Karpas-422 (cell line): Measurements from ENCODE around the gene EFCAB8. TPM values are rescaled to one million over a fixed set of nuclear protein-coding genes. Genes with fewer than 3 reads are reported as not detected.
"Not testable (repeated sequence)": the region's sequence is repeated elsewhere in the genome, so short reads cannot be mapped to it uniquely, and the experiment has no call there.

Source experiments
- DNase-seq: peaks from one replicate; pipeline ENCODE4 v3.0.0-alpha.2; 2015
- H2AFZ ChIP-seq: fragments of 200-600 bp; sonication (generic); 2 replicates; pipeline ENCODE4 v1.6.1; 2014; ENCODE audit warnings: antibody characterized with exemption, low read length, mixed read lengths
- H3K27ac ChIP-seq: fragments of 200-600 bp; sonication (generic); 2 replicates; pipeline ENCODE4 v1.5.1; 2014; ENCODE audit warnings: mild to moderate bottlenecking, low read length, moderate library complexity
- H3K27me3 ChIP-seq: fragments of 200-600 bp; sonication (generic); 2 replicates; pipeline ENCODE4 v1.6.1; 2014; ENCODE audit warnings: low read length, mixed read lengths
- H3K36me3 ChIP-seq: fragments of 200-600 bp; sonication (generic); 2 replicates; pipeline ENCODE4 v1.6.1; 2014; ENCODE audit warnings: low read length, mixed read lengths; ENCODE audit not compliant: insufficient read depth
- H3K4me1 ChIP-seq: fragments of 200-600 bp; sonication (generic); 2 replicates; pipeline ENCODE4 v1.6.1; 2014; ENCODE audit warnings: mild to moderate bottlenecking, low read length, mixed read lengths
- H3K4me2 ChIP-seq: fragments of 200-600 bp; sonication (generic); 2 replicates; pipeline ENCODE4 v1.6.1; 2014; ENCODE audit warnings: low read length, low read depth, mild to moderate bottlenecking; ENCODE audit not compliant: poor library complexity, severe bottlenecking
- H3K4me3 ChIP-seq: fragments of 200-600 bp; sonication (generic); 2 replicates; pipeline ENCODE4 v1.5.1; 2014; ENCODE audit warnings: mild to moderate bottlenecking, antibody characterized with exemption, low read length, mixed read lengths
- H3K79me2 ChIP-seq: fragments of 200-600 bp; sonication (generic); 2 replicates; pipeline ENCODE4 v1.6.1; 2014; ENCODE audit warnings: mild to moderate bottlenecking, low read length, mixed read lengths
- H3K9ac ChIP-seq: fragments of 200-600 bp; sonication (generic); 2 replicates; pipeline ENCODE4 v1.6.0; 2014; ENCODE audit warnings: low read length
- H3K9me2 ChIP-seq: fragments of 200-600 bp; sonication (generic), shearing (Covaris generic); replicated peaks from 2 replicates; pipeline ENCODE4 v1.6.0; 2014; ENCODE audit warnings: mild to moderate bottlenecking, low read length, moderate library complexity; ENCODE audit not compliant: insufficient read depth
- H3K9me3 ChIP-seq: fragments of 300-700, 200-600 bp; sonication (generic); 2 replicates; pipeline ENCODE4 v1.6.1; 2014; ENCODE audit warnings: low read length, mixed read lengths
- H4K20me1 ChIP-seq: fragments of 200-600 bp; sonication (generic); 2 replicates; pipeline ENCODE4 v1.6.1; 2014; ENCODE audit warnings: mild to moderate bottlenecking, antibody characterized with exemption, low read length, low read depth; ENCODE audit not compliant: insufficient read depth
- total RNA-seq: library from RNA; depleted of rRNA; stranded (reverse); fragments of >200 nt; shearing (Covaris generic); gene quantifications from 2 replicates; pipeline ENCODE4 v1.2.3, GENCODE V29; 2014; ENCODE audit warnings: low replicate concordance

Gene EFCAB8
- total RNA-seq, 1 experiment from 2014 or later: 1.2 TPM

DNA sequence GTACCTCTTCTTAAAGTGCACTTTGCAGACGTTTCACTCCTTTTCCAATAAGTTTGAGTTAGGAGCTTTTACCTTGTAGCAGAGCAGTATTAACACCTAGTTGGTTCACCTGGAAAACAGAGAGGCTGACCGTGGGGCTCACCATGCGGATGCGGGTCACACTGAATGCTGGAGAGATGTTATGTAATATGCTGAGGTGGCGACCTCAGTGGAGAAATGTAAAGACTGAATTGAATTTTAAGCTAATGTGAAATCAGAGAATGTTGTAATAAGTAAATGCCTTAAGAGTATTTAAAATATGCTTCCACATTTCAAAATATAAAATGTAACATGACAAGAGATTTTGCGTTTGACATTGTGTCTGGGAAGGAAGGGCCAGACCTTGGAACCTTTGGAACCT is 9.9 kb upstream of the EFCAB8 start:
- H3K4me3 ChIP-seq: no peak overlapping the region
- H4K20me1 ChIP-seq: peaks cover 12% of the 10 kb centered on the region
- H3K9ac ChIP-seq: no peak overlapping the region
- peaks cover 30% of the 10 kb centered on the region; the same call in 1 of the 2 replicates for H3K36me3 ChIP-seq
- no peak for DNase-seq
- no peaks in the 10 kb centered on the region for H3K9me2 ChIP-seq
- no peaks in the 10 kb centered on the region for H3K4me1 ChIP-seq
- H3K4me2 ChIP-seq: no peak overlapping the region
- no peaks in the 10 kb centered on the region for H3K9me3 ChIP-seq
- no peak overlapping the region for H3K27ac ChIP-seq
- H2AFZ ChIP-seq: no peak overlapping the region
- H3K79me2 ChIP-seq: peaks cover 25% of the 10 kb centered on the region
- H3K27me3 ChIP-seq: no peaks in the 10 kb centered on the region

DNA sequence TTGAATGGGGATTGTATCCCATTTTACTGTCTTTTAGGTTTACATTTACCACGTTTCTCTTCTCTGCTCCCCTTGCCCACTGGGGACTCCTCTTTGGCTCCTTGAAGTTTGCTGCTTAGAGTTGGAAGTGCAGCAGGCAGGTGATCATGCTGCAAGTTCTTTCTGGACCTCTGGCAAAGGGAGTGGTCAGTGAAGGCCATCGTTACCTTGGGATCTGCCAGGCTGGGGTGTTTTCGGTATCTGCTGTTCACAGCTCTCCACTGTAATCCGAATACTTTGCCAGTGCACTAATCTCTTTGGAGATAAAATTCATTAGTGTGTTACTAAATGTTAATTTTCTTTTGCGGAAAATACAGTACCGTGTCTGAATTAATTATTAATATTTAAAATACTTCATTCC is 9.1 kb upstream of the EFCAB8 start:
- Histone ChIP-seq H3K9ac (no peak overlapping the region), H3K9me2 (no peaks in the 10 kb centered on the region), H3K36me3 (peaks cover 30% of the 10 kb centered on the region; the same call in 1 of the 2 replicates), H2AFZ (no peak overlapping the region), H3K27ac (no peak overlapping the region), H3K79me2 (peaks cover 24% of the 10 kb centered on the region), H3K9me3 (no peaks in the 10 kb centered on the region), H3K4me2 (no peak overlapping the region), H3K4me3 (no peak overlapping the region), H4K20me1 (peaks cover 12% of the 10 kb centered on the region), H3K4me1 (no peaks in the 10 kb centered on the region), H3K27me3 (no peaks in the 10 kb centered on the region)
- DNase-seq: no peak

DNA sequence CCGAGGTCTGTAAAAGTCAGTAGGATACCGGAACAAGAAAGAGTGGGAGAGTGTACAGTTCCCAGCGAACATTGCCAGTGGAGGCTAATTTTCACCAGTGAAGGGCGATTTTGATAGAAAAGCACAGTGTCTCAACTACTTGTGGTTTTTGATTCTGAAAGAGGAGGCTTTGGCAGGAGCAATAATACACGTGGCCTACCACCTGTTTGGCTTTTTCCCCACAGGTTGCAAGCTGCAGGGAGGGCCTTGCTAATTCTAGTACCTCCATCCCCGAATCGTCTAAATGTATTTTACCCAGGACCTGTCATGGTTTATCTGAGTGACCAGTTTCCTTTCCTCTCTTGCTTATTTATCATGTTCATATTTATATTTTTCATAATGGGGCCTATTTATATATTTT is 3.3 kb upstream of the EFCAB8 start:
- no peak overlapping the region for H3K27ac ChIP-seq
- peaks cover 18% of the 10 kb centered on the region; the same call in 1 of the 2 replicates for H3K36me3 ChIP-seq

DNA sequence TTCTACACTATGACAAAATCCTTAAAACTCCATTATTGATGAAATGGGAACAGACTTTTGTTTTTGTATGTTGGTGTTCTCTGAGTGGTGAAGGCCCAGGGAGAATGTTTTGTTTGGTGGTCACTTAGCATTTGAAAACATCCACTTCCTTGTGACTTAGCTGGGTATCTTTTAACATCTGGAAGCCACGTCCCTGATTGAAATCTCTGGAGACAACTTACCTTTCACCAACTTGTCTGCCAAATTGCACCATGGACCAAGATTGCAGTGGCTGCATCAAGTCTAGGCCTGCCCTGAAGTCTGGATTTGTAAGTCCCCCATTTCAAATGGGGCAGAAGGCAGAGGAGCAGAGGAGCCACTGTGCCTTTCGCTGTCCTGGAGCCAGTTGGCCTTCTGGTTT is 534 bp upstream of the EFCAB8 start:
- no peaks in the 10 kb centered on the region for H3K9me2 ChIP-seq
- no peak overlapping the region for H3K27ac ChIP-seq
- no peaks in the 10 kb centered on the region for H3K4me1 ChIP-seq
- no peaks in the 10 kb centered on the region for H3K27me3 ChIP-seq
- no peak overlapping the region for H2AFZ ChIP-seq
- no peak overlapping the region for H3K4me3 ChIP-seq
- no peak for DNase-seq
- H3K4me2 ChIP-seq: no peak overlapping the region
- no peak overlapping the region for H3K9ac ChIP-seq
- 0 out of 2 replicates have a peak, but pooled peaks cover 4% of the 10 kb centered on the region for H3K79me2 ChIP-seq
- H4K20me1 ChIP-seq: no peaks in the 10 kb centered on the region
- H3K36me3 ChIP-seq: 0 out of 2 replicates have a peak, but pooled peaks cover 13% of the 10 kb centered on the region
- H3K9me3 ChIP-seq: no peaks in the 10 kb centered on the region

More for the DNA sequence above, 3.3 kb upstream of the EFCAB8 start:
- Histone ChIP-seq H3K9ac (no peak overlapping the region), H3K4me1 (no peaks in the 10 kb centered on the region), H3K79me2 (0 out of 2 replicates have a peak, but pooled peaks cover 4% of the 10 kb centered on the region), H3K4me2 (no peak overlapping the region), H4K20me1 (no peaks in the 10 kb centered on the region), H3K9me3 (no peaks in the 10 kb centered on the region), H2AFZ (no peak overlapping the region), H3K9me2 (no peaks in the 10 kb centered on the region), H3K27me3 (no peaks in the 10 kb centered on the region), H3K4me3 (no peak overlapping the region)
- no peak for DNase-seq

DNA sequence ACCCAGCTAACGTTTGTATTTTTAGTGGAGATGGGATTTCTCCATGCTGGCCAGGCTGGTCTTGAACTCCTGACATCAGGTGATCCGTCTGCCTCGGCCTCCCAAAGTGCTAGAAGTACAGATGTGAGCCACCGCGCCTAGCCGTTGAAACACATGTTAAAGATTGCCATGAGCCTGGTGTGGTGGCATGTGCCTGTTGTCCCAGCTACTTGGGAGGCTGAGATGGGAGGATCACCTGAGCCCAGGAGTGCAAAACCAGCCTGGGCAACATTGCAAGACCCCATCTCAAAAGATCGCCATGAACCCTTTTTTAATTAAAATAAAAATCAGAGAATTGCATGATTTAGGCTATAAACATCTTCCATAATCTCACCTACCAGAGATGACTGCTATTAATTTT is 2.7 kb downstream of the EFCAB8 start:
- H3K27ac ChIP-seq: no peak overlapping the region
- 0 out of 2 replicates have a peak, but pooled peaks cover 3% of the 10 kb centered on the region for H3K36me3 ChIP-seq
- no peak for DNase-seq
- H3K9me2 ChIP-seq: no peaks in the 10 kb centered on the region
- H3K4me1 ChIP-seq: no peaks in the 10 kb centered on the region
- no peaks in the 10 kb centered on the region for H4K20me1 ChIP-seq
- no peaks in the 10 kb centered on the region for H3K9me3 ChIP-seq
- no peaks in the 10 kb centered on the region for H3K27me3 ChIP-seq
- no peak overlapping the region for H2AFZ ChIP-seq
- H3K79me2 ChIP-seq: no peaks in the 10 kb centered on the region
- H3K4me3 ChIP-seq: no peak overlapping the region
- H3K4me2 ChIP-seq: no peak overlapping the region
- H3K9ac ChIP-seq: no peak overlapping the region

DNA sequence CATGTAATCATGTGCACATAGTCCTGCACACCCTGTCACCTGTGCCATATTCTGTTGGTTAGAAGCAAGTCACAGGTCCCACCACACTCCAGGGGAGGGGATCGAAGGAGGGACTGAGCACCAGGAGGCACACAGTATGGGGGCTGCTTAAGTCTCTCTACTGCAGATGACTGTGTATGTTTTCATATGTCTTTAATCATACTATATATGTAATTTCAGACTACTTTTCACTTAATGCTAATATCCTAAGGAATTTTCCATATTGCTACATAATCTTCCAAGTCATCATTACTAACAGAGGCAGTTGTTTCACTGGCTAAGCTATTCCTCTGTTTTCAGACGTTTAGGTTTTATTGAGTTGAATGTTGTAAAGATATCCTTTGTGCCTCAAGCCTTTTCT is 10.8 kb downstream of the EFCAB8 start:
- Histone ChIP-seq H4K20me1 (no peaks in the 10 kb centered on the region), H3K9ac (no peak overlapping the region), H3K4me3 (no peak overlapping the region), H2AFZ (no peak overlapping the region), H3K9me2 (no peaks in the 10 kb centered on the region), H3K4me1 (no peaks in the 10 kb centered on the region), H3K4me2 (no peak overlapping the region), H3K36me3 (no peaks in the 10 kb centered on the region), H3K27ac (no peak overlapping the region), H3K27me3 (no peaks in the 10 kb centered on the region), H3K79me2 (no peaks in the 10 kb centered on the region), H3K9me3 (no peaks in the 10 kb centered on the region)
- no peak for DNase-seq

DNA sequence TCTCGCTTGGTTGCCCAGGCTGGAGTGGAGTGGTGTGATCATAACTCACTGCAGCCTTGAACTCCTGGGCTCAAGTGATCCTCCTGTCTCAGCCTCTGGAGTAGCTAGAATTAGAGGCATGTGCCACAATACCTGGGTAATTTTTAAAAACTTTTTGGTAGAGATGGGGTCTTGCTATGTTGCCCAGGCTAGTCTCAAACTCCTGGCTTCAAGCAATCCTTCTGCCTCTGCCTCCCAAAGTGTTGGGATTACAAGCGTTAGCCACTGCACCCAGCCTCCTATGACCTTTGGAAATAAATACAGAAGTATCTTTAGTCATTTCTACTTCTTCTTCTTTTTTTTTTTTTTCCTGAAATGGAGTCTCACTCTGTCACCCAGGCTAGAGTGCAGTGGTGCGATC is 11.8 kb downstream of the EFCAB8 start:
- not testable (repeated sequence) for H3K4me3 ChIP-seq, H3K4me1 ChIP-seq, H3K36me3 ChIP-seq, H4K20me1 ChIP-seq, H3K9ac ChIP-seq, H3K27me3 ChIP-seq, H3K27ac ChIP-seq, H3K9me3 ChIP-seq, H2AFZ ChIP-seq, DNase-seq, H3K79me2 ChIP-seq, H3K4me2 ChIP-seq, H3K9me2 ChIP-seq

DNA sequence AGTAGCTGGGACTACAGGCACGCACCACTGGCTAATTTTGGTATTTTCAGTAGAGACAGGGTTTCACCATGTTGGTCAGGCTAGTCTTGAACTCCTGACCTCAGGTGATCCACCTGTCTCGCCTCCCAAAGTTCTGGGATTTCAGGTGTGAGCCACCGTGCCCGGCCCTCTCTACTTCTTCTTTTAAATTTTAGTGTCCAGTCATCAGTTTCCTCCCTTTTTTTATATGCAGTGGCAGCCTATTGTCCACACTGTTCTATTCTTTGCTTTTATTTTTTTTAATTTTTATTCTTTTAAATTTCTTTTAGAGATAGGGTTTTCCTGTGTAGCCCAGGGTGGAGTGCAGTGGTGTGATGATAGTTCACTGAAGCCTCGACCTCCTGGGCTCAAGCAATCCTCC is 12.3 kb downstream of the EFCAB8 start:
- Histone ChIP-seq H3K9me3 (no peaks in the 10 kb centered on the region), H4K20me1 (no peaks in the 10 kb centered on the region), H3K79me2 (no peaks in the 10 kb centered on the region), H3K36me3 (no peaks in the 10 kb centered on the region), H3K9ac (no peak overlapping the region), H3K27ac (no peak overlapping the region), H3K27me3 (no peaks in the 10 kb centered on the region), H3K4me2 (no peak overlapping the region), H2AFZ (no peak overlapping the region), H3K4me3 (no peak overlapping the region), H3K4me1 (no peaks in the 10 kb centered on the region), H3K9me2 (no peaks in the 10 kb centered on the region)
- DNase-seq: no peak
